K562 (cell line): ENCODE data around the gene ASPA. TPM values are rescaled to one million over a fixed set of nuclear protein-coding genes. Genes with fewer than 3 reads are reported as not detected.

Experiments used
- ATAC-seq: fragments of 200-7000 bp; cut with Tn5 transposase; 3 replicates; pipeline ENCODE4 v1.9.1; 2020; ENCODE audit warnings: moderate library complexity
- BruUV-seq: library from RNA; stranded (reverse); fragments of 400-500 nt; replicated peaks from 2 replicates; lab custom pipeline; 2021; lab: Mats Ljungman, UMichigan
- CTCF ChIA-PET: fragments of 300-600 bp; formaldehyde crosslinking; extraction: SDS; loops from one replicate; lab custom pipeline; 2021; ENCODE audit warnings: low intra/inter-chr PET ratio; lab: Yijun Ruan, JAX
- POLR2A ChIA-PET: fragments of 300-600, 350-650 bp; sonication (Branson Sonifier 250); formaldehyde crosslinking; extraction: SDS; loops from one replicate; lab custom pipeline; 2021; ENCODE audit warnings: antibody characterized with exemption, inconsistent platforms; lab: Yijun Ruan, JAX
- DNase-seq, 4 experiments: peaks; one replicate each; pipeline versions ENCODE4 v3.0.0 to v3.0.0-alpha.2; 2011 to 2018; ENCODE audit warnings: low spot score in 3 of 4, mixed read lengths in 3 of 4; ENCODE audit errors: extremely low read depth in 1 of 4
- FAIRE-seq: peaks from 2 replicates; lab custom pipeline; 2011; peaks lifted over from hg19 to GRCh38; lab: Jason Lieb, UNC
- H2AFZ ChIP-seq: 2 replicates; pipeline ENCODE4 v1.6.0; 2011; ENCODE audit warnings: low read depth, low read length, control low read depth, inconsistent platforms
- H3K27ac ChIP-seq: fragments of 200-600 bp; 3 replicates; pipeline ENCODE4 v1.8.0; 2011; ENCODE audit warnings: low read depth, mild to moderate bottlenecking, control low read depth, inconsistent platforms, low read length, moderate library complexity, mixed read lengths; ENCODE audit errors: extremely low read depth
- H3K27me3 ChIP-seq, 2 experiments: fragments of 300-600 bp in 1 of 2; 2 replicates in 1 of 2; 3 replicates in 1 of 2; pipeline versions ENCODE4 v1.6.0 to v1.8.0; 2011; ENCODE audit warnings: inconsistent platforms in 2 of 2, low read length in 2 of 2, mild to moderate bottlenecking in 1 of 2, mixed read lengths in 1 of 2, moderate library complexity in 1 of 2; ENCODE audit not compliant: control insufficient read depth in 2 of 2, insufficient read depth in 2 of 2
- H3K36me3 ChIP-seq: fragments of 300-600 bp; 3 replicates; pipeline ENCODE4 v1.8.0; 2011; ENCODE audit warnings: mild to moderate bottlenecking, low read length, inconsistent platforms; ENCODE audit not compliant: control insufficient read depth, insufficient read depth
- H3K4me1 ChIP-seq, 2 experiments: fragments of 200-600 bp in 1 of 2; replicated peaks in 1 of 2; 2 replicates in 1 of 2; 3 replicates in 1 of 2; pipeline versions ENCODE4 v1.5.1 to v1.8.0; 2011; ENCODE audit warnings: inconsistent platforms in 2 of 2, low read length in 2 of 2, mild to moderate bottlenecking in 1 of 2, mixed read lengths in 1 of 2, moderate library complexity in 1 of 2; ENCODE audit not compliant: control insufficient read depth in 2 of 2, insufficient read depth in 2 of 2
- H3K4me2 ChIP-seq: 2 replicates; pipeline ENCODE4 v1.6.1; 2011; ENCODE audit warnings: low read length, control low read depth, inconsistent platforms, mixed read lengths; ENCODE audit not compliant: insufficient read depth
- H3K4me3 ChIP-seq: fragments of 200-600 bp; sonication (generic), shearing (Covaris generic); 2 replicates; pipeline ENCODE4 v1.5.1; 2016; ENCODE audit warnings: control low read depth, inconsistent platforms
- H3K79me2 ChIP-seq: fragments of 200-600 bp; 3 replicates; pipeline ENCODE4 v1.8.0; 2011; ENCODE audit warnings: low read length, inconsistent platforms; ENCODE audit not compliant: control insufficient read depth, insufficient read depth
- H3K9ac ChIP-seq, 2 experiments: 2 replicates each; pipeline versions ENCODE4 v1.6.0 to v1.6.1; 2011; ENCODE audit warnings: low read depth in 2 of 2, low read length in 2 of 2, control low read depth in 1 of 2, inconsistent platforms in 1 of 2, mild to moderate bottlenecking in 1 of 2, mixed read lengths in 1 of 2; ENCODE audit not compliant: insufficient read depth in 1 of 2
- H3K9me1 ChIP-seq: one replicate; pipeline ENCODE4 v1.6.0; 2011; ENCODE audit warnings: inconsistent platforms, mild to moderate bottlenecking, low read length, moderate library complexity; ENCODE audit not compliant: control insufficient read depth, insufficient read depth
- H3K9me3 ChIP-seq: replicated peaks from 2 replicates; pipeline ENCODE4 v1.5.1; 2011; ENCODE audit warnings: low read depth, low read length, inconsistent platforms; ENCODE audit not compliant: control insufficient read depth, insufficient read depth
- H4K20me1 ChIP-seq: replicated peaks from 2 replicates; pipeline ENCODE4 v1.6.1; 2011; ENCODE audit warnings: low read length, inconsistent platforms, mixed read lengths; ENCODE audit not compliant: control insufficient read depth, insufficient read depth
- CBX5 ChIP-seq: IDR thresholded peaks from 2 replicates; pipeline ENCODE4 v1.6.1; 2014; ENCODE audit warnings: low read depth, borderline replicate concordance
- DPF2 ChIP-seq: fragments of 450-650 bp; IDR thresholded peaks from 2 replicates; pipeline ENCODE4 v1.6.1; 2016
- ESRRA ChIP-seq: fragments of 450-650 bp; IDR thresholded peaks from 2 replicates; pipeline ENCODE4 v1.6.1; 2014; ENCODE audit warnings: low read depth, mild to moderate bottlenecking, moderate library complexity, borderline replicate concordance
- ETV6 ChIP-seq, 3 experiments: fragments of 150-350 bp in 1 of 3; sonication (generic) in 1 of 3; formaldehyde crosslinking in 1 of 3; IDR thresholded peaks; 2 replicates each; pipeline versions ENCODE4 v1.6.1 to v1.8.0; 2014 to 2022; ENCODE audit warnings: borderline replicate concordance in 2 of 3, low read depth in 2 of 3, antibody characterized with exemption in 1 of 3, low read length in 1 of 3, mild to moderate bottlenecking in 1 of 3, missing genetic modification reagents in 1 of 3
- HDAC8 ChIP-seq: fragments of 450-650 bp; IDR thresholded peaks from 2 replicates; pipeline ENCODE4 v1.6.1; 2016; ENCODE audit warnings: mild to moderate bottlenecking, missing genetic modification characterization, moderate library complexity, missing compliant biosample characterization
- HOXB6 ChIP-seq: fragments of 250-450 bp; sonication (Bioruptor Pico); IDR thresholded peaks from 2 replicates; pipeline ENCODE4 v1.5.1; 2022; ENCODE audit warnings: mild to moderate bottlenecking, borderline replicate concordance
- NONO ChIP-seq, 2 experiments: fragments of 200-400 bp in 1 of 2; fragments of 450-650 bp in 1 of 2; formaldehyde crosslinking in 1 of 2; IDR thresholded peaks; 2 replicates each; pipeline ENCODE4 v1.6.1; 2017; ENCODE audit warnings: low read depth in 2 of 2, mild to moderate bottlenecking in 2 of 2, moderate library complexity in 2 of 2, low read length in 1 of 2
- PRMT5 ChIP-seq: sonication (generic); formaldehyde crosslinking; IDR thresholded peaks from 2 replicates; pipeline ENCODE4 v1.5.0; 2020; ENCODE audit warnings: missing genetic modification reagents
- TAF7 ChIP-seq: fragments of 450-650 bp; IDR thresholded peaks from 2 replicates; pipeline ENCODE4 v1.6.1; 2016; ENCODE audit warnings: missing genetic modification characterization, missing compliant biosample characterization
- U2AF1 ChIP-seq: fragments of 200-400 bp; formaldehyde crosslinking; optimal IDR thresholded peaks from 2 replicates; pipeline ENCODE3; 2017; ENCODE audit warnings: mild to moderate bottlenecking, low read depth, low read length, moderate library complexity
- ZNF79 ChIP-seq: fragments of 250-450 bp; sonication (Bioruptor Pico); IDR thresholded peaks from 2 replicates; pipeline ENCODE4 v1.4.0; 2020; ENCODE audit warnings: low read depth, mild to moderate bottlenecking, moderate library complexity
- WGBS: fragments of 100-300 bp; shearing (Covaris generic); methylation state at CpG from one replicate; pipeline ENCODE4 v1.1.6; 2016; ENCODE audit warnings: low coverage, mixed read lengths; ENCODE audit not compliant: insufficient coverage; ENCODE audit errors: missing lambda C conversion rate; 5-methylcytosine and 5-hydroxymethylcytosine counted together
- in situ Hi-C: fragments of 300-500 bp; cut with MboI; formaldehyde crosslinking; loops from 4 replicates; pipeline ENCODE4 v1.15.0; 2018; ENCODE audit warnings: inconsistent platforms, mixed read lengths
- intact Hi-C: fragments of 100-400 bp; cut with micrococcal nuclease; formaldehyde crosslinking; loops from 2 replicates; pipeline ENCODE4 v1.14.2; 2022
- polyA plus RNA-seq, 8 experiments: library from polyadenylated mRNA; depleted of rRNA in 4 of 8; stranded (reverse) in 5 of 8; unstranded in 3 of 8; fragments of >200 nt; fragmentation: Nextera tagmentation in 2 of 8; fragmentation: Illumina TruSeq in 1 of 8; extraction: Ambion mirVana in 2 of 8; extraction: Trizol in 1 of 8; gene quantifications; 2 replicates each; pipeline versions ENCODE4 v1.2.1 to v1.2.3, GENCODE V29; 2011 to 2014; ENCODE audit warnings: inconsistent platforms in 1 of 8, missing spikeins in 1 of 8
- total RNA-seq, 7 experiments: library from RNA; depleted of rRNA in 6 of 7; stranded (reverse); fragments of >200 nt in 6 of 7; fragmentation: Illumina TruSeq in 2 of 7; extraction: Trizol in 2 of 7; gene quantifications; 2 replicates each; pipeline versions ENCODE4 v1.2.1 to v1.2.3, GENCODE V29; 2011 to 2021; ENCODE audit warnings: low replicate concordance in 1 of 7
- TF ChIP-seq, protein P1 (sequence below), 2 experiments: IDR thresholded peaks; 2 replicates each; pipeline ENCODE4 v1.6.1; 2011; ENCODE audit warnings: borderline replicate concordance in 1 of 2, control low read depth in 1 of 2, low read depth in 1 of 2, low read length in 1 of 2, mild to moderate bottlenecking in 1 of 2, mixed read lengths in 1 of 2, moderate library complexity in 1 of 2; ENCODE audit not compliant: insufficient read depth in 1 of 2, insufficient read length in 1 of 2, poor library complexity in 1 of 2, severe bottlenecking in 1 of 2; ENCODE audit errors: extremely low read depth in 1 of 2
- TF ChIP-seq, protein P2 (sequence below): sonication (generic); formaldehyde crosslinking; IDR thresholded peaks from 2 replicates; pipeline ENCODE4 v1.5.0; 2020; ENCODE audit warnings: missing genetic modification reagents
- TF ChIP-seq, protein P3 (sequence below): fragments of 450-650 bp; IDR thresholded peaks from 2 replicates; pipeline ENCODE4 v1.6.1; 2016
- TF ChIP-seq, protein P4 (sequence below): sonication (generic); formaldehyde crosslinking; IDR thresholded peaks from 2 replicates; pipeline ENCODE4 v1.8.1; 2023; ENCODE audit warnings: mild to moderate bottlenecking, missing genetic modification reagents
- TF ChIP-seq, protein P5 (sequence below): sonication (generic); formaldehyde crosslinking; IDR thresholded peaks from 2 replicates; pipeline ENCODE4 v1.9.0; 2022; ENCODE audit warnings: mild to moderate bottlenecking, missing genetic modification reagents

Gene ASPA
- total and polyA plus RNA-seq, 9 of the 15 experiments (the other 6 are each of a cell fraction or from before 2014, with no cell fraction given), result not detected

DNA sequence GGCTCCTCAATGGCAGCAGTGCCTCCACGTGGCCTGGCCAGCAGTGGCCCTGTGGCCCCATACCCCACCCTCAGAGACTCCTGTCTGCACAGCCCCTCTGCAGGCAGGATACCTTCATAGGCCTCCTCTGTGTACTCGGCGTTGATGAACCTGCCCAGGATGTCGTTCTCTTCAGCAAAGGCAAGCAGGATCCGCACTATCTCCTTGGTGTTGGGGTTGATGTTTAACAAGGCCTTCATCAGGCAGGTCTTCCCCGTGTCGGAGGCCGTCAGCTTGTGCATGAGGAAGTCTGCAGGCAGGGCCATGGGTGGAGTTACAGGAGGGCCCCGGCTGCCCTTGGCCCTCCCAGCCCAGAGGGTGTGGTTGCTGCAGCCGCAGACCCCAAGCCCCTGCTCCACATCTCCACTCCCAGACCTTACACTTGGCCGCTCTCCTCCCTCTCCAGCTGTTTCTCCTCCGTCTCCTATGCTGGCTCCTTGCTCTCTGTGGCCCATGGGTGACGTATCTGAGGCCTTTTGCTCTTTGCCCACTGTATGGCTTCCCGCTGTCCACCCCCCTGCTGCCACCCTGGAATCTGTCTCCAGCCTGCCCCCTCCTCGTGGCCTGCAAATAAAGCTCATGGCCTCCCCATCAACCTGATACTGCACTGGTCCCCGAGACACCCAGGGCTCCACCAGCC lies 66.8 kb downstream of the ASPA start:
- H3K36me3 ChIP-seq, result no peaks in the 10 kb centered on the region
- DNase-seq (no peak), FAIRE-seq (no peak), ATAC-seq (no peak)
- intact Hi-C loops (no loop called here), in situ Hi-C loops (no loop called here)
- ChIA-PET CTCF (no interaction called here), POLR2A (no interaction called here)
- H4K20me1 ChIP-seq, result no peaks in the 10 kb centered on the region; the same call in 1 of the 2 replicates
- no peak overlapping the region for H2AFZ ChIP-seq
- WGBS, result 3% methylated on average over 12 of the region's 16 CpGs
- H3K9me1 ChIP-seq, result no peaks in the 10 kb centered on the region
- peaks cover 0 to 40% of the 10 kb centered on the region in 2 experiments; a peak in 2 of 5 replicates for H3K27me3 ChIP-seq
- no peaks in the 10 kb centered on the region for H3K9me3 ChIP-seq
- H3K79me2 ChIP-seq, result no peaks in the 10 kb centered on the region
- no peak overlapping the region for H3K4me2 ChIP-seq
- BruUV-seq, result no TSS peak
- H3K4me1 ChIP-seq, result no peaks in the 10 kb centered on the region
- H3K4me3 ChIP-seq, result no peak overlapping the region
- H3K9ac ChIP-seq, result no peak overlapping the region
- H3K27ac ChIP-seq, result no peak overlapping the region
- TF ChIP-seq U2AF1 (no peak), HOXB6 (CRISPR knock-in tag) (no peak), CBX5 (no peak), PRMT5 (CRISPR knock-in tag) (no peak), DPF2 (no peak), HDAC8 (tag) (no peak), TAF7 (tag) (no peak), NONO (IDR thresholded peaks at IDR 0.05; ENCODE audit: low read depth in 2 of 2, low read length in 1 of 2) (no peak), ETV6 (IDR thresholded peaks at IDR 0.05; ENCODE audit: borderline replicate concordance in 1 of 2, low read depth in 2 of 2, low read length in 1 of 2) (no peak), ETV6 (CRISPR knock-in tag; IDR thresholded peaks at IDR 0.05; ENCODE audit: borderline replicate concordance) (no peak), ESRRA (no peak), ZNF79 (CRISPR knock-in tag) (no peak)
- TF ChIP-seq, protein P1, sequence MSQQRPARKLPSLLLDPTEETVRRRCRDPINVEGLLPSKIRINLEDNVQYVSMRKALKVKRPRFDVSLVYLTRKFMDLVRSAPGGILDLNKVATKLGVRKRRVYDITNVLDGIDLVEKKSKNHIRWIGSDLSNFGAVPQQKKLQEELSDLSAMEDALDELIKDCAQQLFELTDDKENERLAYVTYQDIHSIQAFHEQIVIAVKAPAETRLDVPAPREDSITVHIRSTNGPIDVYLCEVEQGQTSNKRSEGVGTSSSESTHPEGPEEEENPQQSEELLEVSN (IDR thresholded peaks at IDR 0.05; ENCODE audit: borderline replicate concordance in 1 of 2, extremely low read depth in 1 of 2, insufficient read depth in 1 of 2, insufficient read length in 1 of 2, low read depth in 1 of 2, low read length in 1 of 2, poor library complexity in 1 of 2, severe bottlenecking in 1 of 2), result no peak
- TF ChIP-seq, protein P2, sequence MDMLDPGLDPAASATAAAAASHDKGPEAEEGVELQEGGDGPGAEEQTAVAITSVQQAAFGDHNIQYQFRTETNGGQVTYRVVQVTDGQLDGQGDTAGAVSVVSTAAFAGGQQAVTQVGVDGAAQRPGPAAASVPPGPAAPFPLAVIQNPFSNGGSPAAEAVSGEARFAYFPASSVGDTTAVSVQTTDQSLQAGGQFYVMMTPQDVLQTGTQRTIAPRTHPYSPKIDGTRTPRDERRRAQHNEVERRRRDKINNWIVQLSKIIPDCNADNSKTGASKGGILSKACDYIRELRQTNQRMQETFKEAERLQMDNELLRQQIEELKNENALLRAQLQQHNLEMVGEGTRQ (CRISPR knock-in tag), result no peak
- TF ChIP-seq, protein P3, sequence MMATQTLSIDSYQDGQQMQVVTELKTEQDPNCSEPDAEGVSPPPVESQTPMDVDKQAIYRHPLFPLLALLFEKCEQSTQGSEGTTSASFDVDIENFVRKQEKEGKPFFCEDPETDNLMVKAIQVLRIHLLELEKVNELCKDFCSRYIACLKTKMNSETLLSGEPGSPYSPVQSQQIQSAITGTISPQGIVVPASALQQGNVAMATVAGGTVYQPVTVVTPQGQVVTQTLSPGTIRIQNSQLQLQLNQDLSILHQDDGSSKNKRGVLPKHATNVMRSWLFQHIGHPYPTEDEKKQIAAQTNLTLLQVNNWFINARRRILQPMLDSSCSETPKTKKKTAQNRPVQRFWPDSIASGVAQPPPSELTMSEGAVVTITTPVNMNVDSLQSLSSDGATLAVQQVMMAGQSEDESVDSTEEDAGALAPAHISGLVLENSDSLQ, result no peak
- TF ChIP-seq, protein P4, sequence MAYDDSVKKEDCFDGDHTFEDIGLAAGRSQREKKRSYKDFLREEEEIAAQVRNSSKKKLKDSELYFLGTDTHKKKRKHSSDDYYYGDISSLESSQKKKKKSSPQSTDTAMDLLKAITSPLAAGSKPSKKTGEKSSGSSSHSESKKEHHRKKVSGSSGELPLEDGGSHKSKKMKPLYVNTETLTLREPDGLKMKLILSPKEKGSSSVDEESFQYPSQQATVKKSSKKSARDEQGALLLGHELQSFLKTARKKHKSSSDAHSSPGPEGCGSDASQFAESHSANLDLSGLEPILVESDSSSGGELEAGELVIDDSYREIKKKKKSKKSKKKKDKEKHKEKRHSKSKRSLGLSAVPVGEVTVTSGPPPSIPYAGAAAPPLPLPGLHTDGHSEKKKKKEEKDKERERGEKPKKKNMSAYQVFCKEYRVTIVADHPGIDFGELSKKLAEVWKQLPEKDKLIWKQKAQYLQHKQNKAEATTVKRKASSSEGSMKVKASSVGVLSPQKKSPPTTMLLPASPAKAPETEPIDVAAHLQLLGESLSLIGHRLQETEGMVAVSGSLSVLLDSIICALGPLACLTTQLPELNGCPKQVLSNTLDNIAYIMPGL, result no peak
- TF ChIP-seq, protein P5, sequence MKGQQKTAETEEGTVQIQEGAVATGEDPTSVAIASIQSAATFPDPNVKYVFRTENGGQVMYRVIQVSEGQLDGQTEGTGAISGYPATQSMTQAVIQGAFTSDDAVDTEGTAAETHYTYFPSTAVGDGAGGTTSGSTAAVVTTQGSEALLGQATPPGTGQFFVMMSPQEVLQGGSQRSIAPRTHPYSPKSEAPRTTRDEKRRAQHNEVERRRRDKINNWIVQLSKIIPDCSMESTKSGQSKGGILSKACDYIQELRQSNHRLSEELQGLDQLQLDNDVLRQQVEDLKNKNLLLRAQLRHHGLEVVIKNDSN (CRISPR knock-in tag), result no peak
